ENCODE measurements around the gene EPS8L1. TPM values are rescaled to one million over a fixed set of nuclear protein-coding genes. Genes with fewer than 3 reads are reported as not detected.

Gene EPS8L1
- polyA plus RNA-seq, 1 of the 3 experiments (the other 2 are of a cell fraction): 12.9 TPM

DNA sequence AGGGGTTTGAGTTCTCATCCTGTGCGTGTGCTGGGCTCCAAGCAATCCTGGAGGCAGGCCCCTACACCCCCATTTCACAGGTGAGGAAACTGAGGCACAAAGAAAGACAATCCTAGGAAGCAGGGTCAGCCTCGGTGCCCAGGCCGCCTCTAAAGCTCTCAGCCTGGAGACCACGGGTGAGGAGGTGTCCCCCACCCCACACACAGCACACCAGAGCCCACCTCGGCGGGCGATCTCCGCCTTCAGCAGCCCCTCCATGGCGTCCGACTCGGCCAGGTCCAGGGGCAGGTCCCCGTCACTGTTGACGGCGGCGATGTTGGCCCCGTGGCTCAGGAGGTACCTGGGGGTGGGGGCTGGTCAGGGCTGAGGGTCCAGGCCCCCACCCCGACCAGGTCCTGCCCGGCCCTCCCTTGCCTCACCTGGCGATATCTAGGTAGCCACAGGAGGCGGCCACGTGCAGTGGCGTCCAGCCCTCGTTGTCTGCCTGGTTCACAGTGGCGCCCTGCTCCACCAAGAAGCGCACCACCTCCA is 36.6 kb downstream of the EPS8L1 start:
- H3K27ac ChIP-seq (ENCODE audit: low read depth in 2 of 2, low read length in 1 of 2): peak overlapping the region in 1 of 2 experiments; percentile 66; a peak in 1 of 4 replicates
- H3K4me3 ChIP-seq (ENCODE audit: low read depth in 2 of 2, low read length in 1 of 2): no peak overlapping the region

More for the DNA sequence above, 36.6 kb downstream of the EPS8L1 start:
- Histone ChIP-seq H3K4me2 (no peak overlapping the region), H3K79me2 (ENCODE audit: insufficient read depth) (peaks cover 76% of the 10 kb centered on the region), H3K4me1 (ENCODE audit: control insufficient read depth in 1 of 2, insufficient read depth in 2 of 2, low read depth in 1 of 2, low read length in 1 of 2) (peaks cover 9 to 24% of the 10 kb centered on the region in 2 experiments; a peak in 3 of 4 replicates), H2AFZ (ENCODE audit: low read depth) (no peak overlapping the region), H3F3A (replicated peaks; ENCODE audit: insufficient read depth) (peaks cover 5% of the 10 kb centered on the region), H3K36me3 (replicated peaks in 1 of 2; ENCODE audit: control insufficient read depth in 1 of 2, insufficient read depth in 2 of 2, low read length in 1 of 2) (peaks cover 3 to 13% of the 10 kb centered on the region in 2 experiments), H3K27me3 (ENCODE audit: insufficient read depth) (no peaks in the 10 kb centered on the region), H3K9me2 (no peaks in the 10 kb centered on the region), H3K9me3 (no peaks in the 10 kb centered on the region), H4K20me1 (ENCODE audit: insufficient read depth) (peaks cover 56% of the 10 kb centered on the region), H3K9ac (no peak overlapping the region)
- WGBS (ENCODE audit: low lambda C conversion rate): 95% methylated on average over 11 of the region's 25 CpGs
- peak; percentile 7 for DNase-seq
- POLR2A ChIA-PET: no interaction called here
- CTCF ChIA-PET: interaction anchor here (1.0 kb wide), 1 partner anchor 23 kb away, joined by 5 read pairs; no protein-coding TSS in a partner anchor
- no peak for TF ChIP-seq TCF12 (IDR thresholded peaks at IDR 0.05)
- TF ChIP-seq FOXJ3 (CRISPR knock-in tag; IDR thresholded peaks at IDR 0.05): no peak
- no peak for TF ChIP-seq GABPA (IDR thresholded peaks at IDR 0.05; ENCODE audit: low read depth)
- no peak for TF ChIP-seq TAF1 (IDR thresholded peaks at IDR 0.05; ENCODE audit: borderline replicate concordance, low read depth, low read length)
- no peak for TF ChIP-seq CHD2 (IDR thresholded peaks at IDR 0.05; ENCODE audit: low read length, partially characterized antibody)
- TF ChIP-seq, protein P1, sequence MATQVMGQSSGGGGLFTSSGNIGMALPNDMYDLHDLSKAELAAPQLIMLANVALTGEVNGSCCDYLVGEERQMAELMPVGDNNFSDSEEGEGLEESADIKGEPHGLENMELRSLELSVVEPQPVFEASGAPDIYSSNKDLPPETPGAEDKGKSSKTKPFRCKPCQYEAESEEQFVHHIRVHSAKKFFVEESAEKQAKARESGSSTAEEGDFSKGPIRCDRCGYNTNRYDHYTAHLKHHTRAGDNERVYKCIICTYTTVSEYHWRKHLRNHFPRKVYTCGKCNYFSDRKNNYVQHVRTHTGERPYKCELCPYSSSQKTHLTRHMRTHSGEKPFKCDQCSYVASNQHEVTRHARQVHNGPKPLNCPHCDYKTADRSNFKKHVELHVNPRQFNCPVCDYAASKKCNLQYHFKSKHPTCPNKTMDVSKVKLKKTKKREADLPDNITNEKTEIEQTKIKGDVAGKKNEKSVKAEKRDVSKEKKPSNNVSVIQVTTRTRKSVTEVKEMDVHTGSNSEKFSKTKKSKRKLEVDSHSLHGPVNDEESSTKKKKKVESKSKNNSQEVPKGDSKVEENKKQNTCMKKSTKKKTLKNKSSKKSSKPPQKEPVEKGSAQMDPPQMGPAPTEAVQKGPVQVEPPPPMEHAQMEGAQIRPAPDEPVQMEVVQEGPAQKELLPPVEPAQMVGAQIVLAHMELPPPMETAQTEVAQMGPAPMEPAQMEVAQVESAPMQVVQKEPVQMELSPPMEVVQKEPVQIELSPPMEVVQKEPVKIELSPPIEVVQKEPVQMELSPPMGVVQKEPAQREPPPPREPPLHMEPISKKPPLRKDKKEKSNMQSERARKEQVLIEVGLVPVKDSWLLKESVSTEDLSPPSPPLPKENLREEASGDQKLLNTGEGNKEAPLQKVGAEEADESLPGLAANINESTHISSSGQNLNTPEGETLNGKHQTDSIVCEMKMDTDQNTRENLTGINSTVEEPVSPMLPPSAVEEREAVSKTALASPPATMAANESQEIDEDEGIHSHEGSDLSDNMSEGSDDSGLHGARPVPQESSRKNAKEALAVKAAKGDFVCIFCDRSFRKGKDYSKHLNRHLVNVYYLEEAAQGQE (IDR thresholded peaks at IDR 0.05; ENCODE audit: low read depth, low read length): no peak
- TF ChIP-seq NRF1 (IDR thresholded peaks at IDR 0.05; ENCODE audit: low read depth, low read length): no peak
- TF ChIP-seq, protein P2, sequence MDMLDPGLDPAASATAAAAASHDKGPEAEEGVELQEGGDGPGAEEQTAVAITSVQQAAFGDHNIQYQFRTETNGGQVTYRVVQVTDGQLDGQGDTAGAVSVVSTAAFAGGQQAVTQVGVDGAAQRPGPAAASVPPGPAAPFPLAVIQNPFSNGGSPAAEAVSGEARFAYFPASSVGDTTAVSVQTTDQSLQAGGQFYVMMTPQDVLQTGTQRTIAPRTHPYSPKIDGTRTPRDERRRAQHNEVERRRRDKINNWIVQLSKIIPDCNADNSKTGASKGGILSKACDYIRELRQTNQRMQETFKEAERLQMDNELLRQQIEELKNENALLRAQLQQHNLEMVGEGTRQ (IDR thresholded peaks at IDR 0.05; ENCODE audit: borderline replicate concordance, low read depth, low read length): no peak
- TF ChIP-seq, protein P3, sequence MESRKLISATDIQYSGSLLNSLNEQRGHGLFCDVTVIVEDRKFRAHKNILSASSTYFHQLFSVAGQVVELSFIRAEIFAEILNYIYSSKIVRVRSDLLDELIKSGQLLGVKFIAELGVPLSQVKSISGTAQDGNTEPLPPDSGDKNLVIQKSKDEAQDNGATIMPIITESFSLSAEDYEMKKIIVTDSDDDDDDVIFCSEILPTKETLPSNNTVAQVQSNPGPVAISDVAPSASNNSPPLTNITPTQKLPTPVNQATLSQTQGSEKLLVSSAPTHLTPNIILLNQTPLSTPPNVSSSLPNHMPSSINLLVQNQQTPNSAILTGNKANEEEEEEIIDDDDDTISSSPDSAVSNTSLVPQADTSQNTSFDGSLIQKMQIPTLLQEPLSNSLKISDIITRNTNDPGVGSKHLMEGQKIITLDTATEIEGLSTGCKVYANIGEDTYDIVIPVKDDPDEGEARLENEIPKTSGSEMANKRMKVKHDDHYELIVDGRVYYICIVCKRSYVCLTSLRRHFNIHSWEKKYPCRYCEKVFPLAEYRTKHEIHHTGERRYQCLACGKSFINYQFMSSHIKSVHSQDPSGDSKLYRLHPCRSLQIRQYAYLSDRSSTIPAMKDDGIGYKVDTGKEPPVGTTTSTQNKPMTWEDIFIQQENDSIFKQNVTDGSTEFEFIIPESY (IDR thresholded peaks at IDR 0.05; ENCODE audit: borderline replicate concordance, low read depth): no peak
- TF ChIP-seq FOSL2 (IDR thresholded peaks at IDR 0.05; ENCODE audit: borderline replicate concordance, low read depth): no peak
- no peak for TF ChIP-seq SMC3 (IDR thresholded peaks at IDR 0.05; ENCODE audit: low read depth, low read length)
- TF ChIP-seq, protein P4, sequence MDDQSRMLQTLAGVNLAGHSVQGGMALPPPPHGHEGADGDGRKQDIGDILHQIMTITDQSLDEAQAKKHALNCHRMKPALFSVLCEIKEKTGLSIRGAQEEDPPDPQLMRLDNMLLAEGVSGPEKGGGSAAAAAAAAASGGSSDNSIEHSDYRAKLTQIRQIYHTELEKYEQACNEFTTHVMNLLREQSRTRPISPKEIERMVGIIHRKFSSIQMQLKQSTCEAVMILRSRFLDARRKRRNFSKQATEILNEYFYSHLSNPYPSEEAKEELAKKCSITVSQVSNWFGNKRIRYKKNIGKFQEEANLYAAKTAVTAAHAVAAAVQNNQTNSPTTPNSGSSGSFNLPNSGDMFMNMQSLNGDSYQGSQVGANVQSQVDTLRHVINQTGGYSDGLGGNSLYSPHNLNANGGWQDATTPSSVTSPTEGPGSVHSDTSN (IDR thresholded peaks at IDR 0.05): no peak
- TF ChIP-seq POLR2AphosphoS5 (IDR thresholded peaks at IDR 0.05; ENCODE audit: low read depth, low read length): no peak
- TF ChIP-seq RAD21 (IDR thresholded peaks at IDR 0.05; ENCODE audit: low read length): no peak
- no peak for TF ChIP-seq NFIC (IDR thresholded peaks at IDR 0.05; ENCODE audit: borderline replicate concordance)
- no peak for TF ChIP-seq SIN3A (IDR thresholded peaks at IDR 0.05; ENCODE audit: borderline replicate concordance, low read depth, low read length)
- no peak for TF ChIP-seq MEF2A (IDR thresholded peaks at IDR 0.05; ENCODE audit: borderline replicate concordance, low read depth)
